WI38 (cell line): Measurements from ENCODE around the gene FUBP3.

Source experiments
- H3K4me3 ChIP-seq: 2 replicates; pipeline ENCODE4 v1.5.1; 2011; ENCODE audit warnings: low read depth, mild to moderate bottlenecking, control low read depth, low read length
- CTCF ChIP-seq: IDR thresholded peaks from 2 replicates; pipeline ENCODE4 v1.5.1; 2012; ENCODE audit warnings: low read depth, mild to moderate bottlenecking, control low read depth, low read length

FUBP3 gene

GRCh38 chr9:130544364-130544763, 35.0 kb upstream of the FUBP3 start:
- TF ChIP-seq CTCF, result no peak

GRCh38 chr9:130548103-130548502, 31.3 kb upstream of the FUBP3 start:
- no peak overlapping the region for H3K4me3 ChIP-seq
- TF ChIP-seq CTCF, result no peak

More at GRCh38 chr9:130544364-130544763, 35.0 kb upstream of the FUBP3 start:
- no peak overlapping the region for H3K4me3 ChIP-seq

GRCh38 chr9:130549093-130549735, 30.2 kb upstream of the FUBP3 start:
- no peak for TF ChIP-seq CTCF
- no peak overlapping the region for H3K4me3 ChIP-seq

GRCh38 chr9:130554606-130555005, 24.8 kb upstream of the FUBP3 start:
- TF ChIP-seq CTCF, result no peak
- H3K4me3 ChIP-seq, result no peak overlapping the region

- no peak for TF ChIP-seq CTCF
- H3K4me3 ChIP-seq, result no peak overlapping the region
These were observed 24.3 kb upstream of the FUBP3 start for GRCh38 chr9:130555061-130555460.

- H3K4me3 ChIP-seq, result no peak overlapping the region
- TF ChIP-seq CTCF, result no peak
These were observed 23.4 kb upstream of the FUBP3 start for GRCh38 chr9:130555968-130556367.

- no peak for TF ChIP-seq CTCF
- no peak overlapping the region for H3K4me3 ChIP-seq
These were observed 22.8 kb upstream of the FUBP3 start for GRCh38 chr9:130556396-130557076.
